GM12891 (cell line): ENCODE measurements around the gene IL24.

Experiments used
- DNase-seq: peaks from one replicate; pipeline ENCODE4 v3.0.0; 2011; ENCODE audit warnings: low spot score; ENCODE audit not compliant: insufficient read length
- FAIRE-seq: peaks from 2 replicates; lab custom pipeline; 2011; peaks lifted over from hg19 to GRCh38; lab: Jason Lieb, UNC
- PAX5 ChIP-seq: IDR thresholded peaks from 2 replicates; pipeline ENCODE4 v1.6.1; 2011; ENCODE audit warnings: low read length, moderate library complexity, mild to moderate bottlenecking; ENCODE audit not compliant: insufficient read depth, severe bottlenecking
- POLR2A ChIP-seq: IDR thresholded peaks from 2 replicates; pipeline ENCODE4 v1.6.1; 2011; ENCODE audit warnings: low read depth, low read length, control low read depth
- POLR2AphosphoS5 ChIP-seq: IDR thresholded peaks from 2 replicates; pipeline ENCODE4 v1.6.1; 2011; ENCODE audit warnings: low read depth, low read length, control low read depth
- POU2F2 ChIP-seq: IDR thresholded peaks from 2 replicates; pipeline ENCODE4 v1.6.1; 2011; ENCODE audit warnings: low read depth, mild to moderate bottlenecking, control low read depth, low read length, moderate library complexity
- SPI1 ChIP-seq: IDR thresholded peaks from 2 replicates; pipeline ENCODE4 v1.6.1; 2011; ENCODE audit warnings: low read depth, low read length, control low read depth
- TAF1 ChIP-seq: IDR thresholded peaks from 2 replicates; pipeline ENCODE4 v1.6.1; 2011; ENCODE audit warnings: low read depth, low read length, control low read depth

Gene IL24

GRCh38 chr1:206860165-206860564, 37.1 kb upstream of the IL24 start:
- TF ChIP-seq SPI1 (no peak), TAF1 (no peak), PAX5 (no peak), POU2F2 (no peak), POLR2AphosphoS5 (no peak), POLR2A (no peak)
- DNase-seq, result no peak
- FAIRE-seq, result no peak

DNA sequence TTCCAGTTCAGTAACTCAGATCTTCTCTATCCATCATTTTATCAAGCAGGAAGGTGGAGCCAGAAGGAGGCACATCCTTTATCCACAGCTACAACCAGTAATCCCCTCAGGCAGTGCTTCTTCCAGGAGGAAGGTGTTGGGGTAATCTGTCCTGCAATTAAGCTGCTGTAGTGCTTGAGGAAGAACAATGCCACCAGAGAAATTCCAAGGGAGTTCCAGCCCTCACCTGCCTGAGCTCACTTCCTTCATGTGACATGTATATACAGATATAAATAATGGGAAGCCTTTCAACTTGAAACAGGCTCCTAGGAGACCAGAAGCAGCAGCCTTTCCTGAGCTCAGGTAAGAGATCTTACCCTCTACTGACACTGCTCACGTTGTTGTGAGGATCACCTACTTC, 34.0 kb upstream of the IL24 start:
- TF ChIP-seq SPI1 (no peak), POLR2A (no peak), POU2F2 (no peak), TAF1 (no peak), POLR2AphosphoS5 (no peak), PAX5 (no peak)
- no peak for FAIRE-seq

GRCh38 chr1:206864939-206865671, 32.1 kb upstream of the IL24 start, which contains the start of gene IL20:
TSS of gene IL20 (plus strand) at chr1:206865623. CDS start at chr1:206865853, 230 bp downstream.
- TF ChIP-seq PAX5 (no peak), POLR2A (no peak), POU2F2 (no peak), POLR2AphosphoS5 (no peak), SPI1 (no peak), TAF1 (no peak)
- FAIRE-seq (peak; percentile 90), DNase-seq (peak; percentile 25)

More for the DNA sequence above, 34.0 kb upstream of the IL24 start:
- DNase-seq, result no peak

DNA sequence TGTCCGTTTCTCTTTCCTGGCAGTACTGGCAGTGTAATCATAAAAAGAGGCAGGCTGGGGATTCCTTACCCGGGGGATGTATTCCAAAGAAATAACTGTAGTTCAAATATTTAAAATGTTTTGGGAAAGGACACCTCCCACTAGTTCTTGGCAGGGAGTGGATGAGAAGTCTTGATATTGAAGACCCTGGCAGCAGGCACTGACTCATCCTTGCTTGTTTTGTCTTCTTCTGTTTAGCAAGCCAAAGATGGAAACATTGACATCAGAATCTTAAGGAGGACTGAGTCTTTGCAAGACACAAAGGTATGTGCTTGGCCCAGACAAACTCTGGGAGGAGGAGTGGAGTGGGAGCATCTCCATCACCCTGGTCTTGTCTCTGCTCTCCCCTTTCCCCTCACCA, 31.2 kb upstream of the IL24 start:
- TF ChIP-seq TAF1, result no peak
- no peak for TF ChIP-seq POLR2A
- TF ChIP-seq POU2F2, result no peak
- no peak for TF ChIP-seq PAX5
- no peak for DNase-seq
- no peak for FAIRE-seq

- FAIRE-seq (no peak), DNase-seq (no peak)
Observed at GRCh38 chr1:206867239-206867638, 30.0 kb upstream of the IL24 start.

DNA sequence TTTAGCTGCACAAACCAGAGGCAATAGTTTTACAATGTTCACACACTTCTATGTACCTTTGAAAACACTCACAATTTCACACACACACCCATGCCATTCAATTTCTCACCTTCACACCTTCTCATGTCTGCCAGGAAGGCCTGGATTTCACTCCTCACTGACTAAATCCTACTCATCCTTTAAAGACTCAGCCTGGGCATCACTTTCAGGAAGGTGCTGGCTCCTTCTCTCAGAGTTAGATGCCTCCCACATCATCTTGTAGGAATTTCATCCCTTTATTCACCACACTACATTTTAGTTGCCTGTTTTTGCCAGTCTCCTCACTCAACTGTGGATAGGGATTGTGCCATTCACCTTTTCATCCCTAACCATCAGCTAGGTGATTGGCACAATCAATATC, 29.5 kb upstream of the IL24 start:
- FAIRE-seq, result no peak
- TF ChIP-seq POU2F2 (no peak), POLR2AphosphoS5 (no peak)
- DNase-seq, result no peak

More at GRCh38 chr1:206867239-206867638, 30.0 kb upstream of the IL24 start:
- no peak for TF ChIP-seq TAF1
- TF ChIP-seq POLR2AphosphoS5, result no peak
- no peak for TF ChIP-seq SPI1
- no peak for TF ChIP-seq PAX5
- TF ChIP-seq POLR2A, result no peak
- no peak for TF ChIP-seq POU2F2

DNA sequence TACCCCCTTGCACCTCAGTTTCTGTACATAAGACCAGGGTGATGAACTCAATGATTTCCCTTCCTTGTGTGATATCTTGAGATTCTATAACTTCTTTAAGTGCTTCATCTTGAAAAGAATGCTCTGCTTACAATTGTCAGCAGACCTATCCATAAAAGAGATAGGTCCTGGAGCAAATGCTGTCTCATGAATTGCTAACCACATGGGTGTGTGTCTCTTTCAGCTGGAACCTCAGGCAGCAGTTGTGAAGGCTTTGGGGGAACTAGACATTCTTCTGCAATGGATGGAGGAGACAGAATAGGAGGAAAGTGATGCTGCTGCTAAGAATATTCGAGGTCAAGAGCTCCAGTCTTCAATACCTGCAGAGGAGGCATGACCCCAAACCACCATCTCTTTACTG, 29.0 kb upstream of the IL24 start:
- FAIRE-seq, result no peak
- no peak for DNase-seq
- TF ChIP-seq POLR2AphosphoS5, result no peak
- TF ChIP-seq PAX5, result no peak
- no peak for TF ChIP-seq POU2F2
- TF ChIP-seq TAF1, result no peak
- no peak for TF ChIP-seq SPI1
- TF ChIP-seq POLR2A, result no peak

DNA sequence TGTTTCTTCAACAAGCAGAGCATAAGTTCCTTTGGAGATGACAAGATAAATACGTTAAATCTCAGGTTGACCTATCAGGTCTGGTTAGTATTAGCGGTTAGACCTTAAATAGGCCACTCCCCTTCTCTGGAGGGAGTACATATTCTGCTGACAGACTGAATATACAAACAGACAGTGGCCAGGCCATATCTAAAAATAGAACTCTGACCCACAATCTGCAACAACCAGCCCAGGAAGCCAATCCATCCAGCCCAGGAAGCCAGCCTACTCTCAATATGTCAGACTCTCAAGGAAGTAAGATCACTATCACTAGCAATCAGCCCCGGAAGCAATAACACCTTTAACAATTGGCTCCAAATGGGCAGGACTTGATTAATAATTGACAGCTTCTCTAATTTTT, 25.1 kb upstream of the IL24 start:
- DNase-seq (no peak), FAIRE-seq (no peak)
- TF ChIP-seq POLR2AphosphoS5 (no peak), POLR2A (no peak), TAF1 (no peak), POU2F2 (no peak), SPI1 (no peak), PAX5 (no peak)

- TF ChIP-seq POLR2A (no peak), POLR2AphosphoS5 (no peak), SPI1 (no peak), PAX5 (no peak), TAF1 (no peak), POU2F2 (no peak)
- FAIRE-seq, result no peak
- no peak for DNase-seq
Observed at GRCh38 chr1:206873603-206874188, 23.5 kb upstream of the IL24 start.
